ENCODE data around the gene SUCLG2.

The SUCLG2 gene

DNA sequence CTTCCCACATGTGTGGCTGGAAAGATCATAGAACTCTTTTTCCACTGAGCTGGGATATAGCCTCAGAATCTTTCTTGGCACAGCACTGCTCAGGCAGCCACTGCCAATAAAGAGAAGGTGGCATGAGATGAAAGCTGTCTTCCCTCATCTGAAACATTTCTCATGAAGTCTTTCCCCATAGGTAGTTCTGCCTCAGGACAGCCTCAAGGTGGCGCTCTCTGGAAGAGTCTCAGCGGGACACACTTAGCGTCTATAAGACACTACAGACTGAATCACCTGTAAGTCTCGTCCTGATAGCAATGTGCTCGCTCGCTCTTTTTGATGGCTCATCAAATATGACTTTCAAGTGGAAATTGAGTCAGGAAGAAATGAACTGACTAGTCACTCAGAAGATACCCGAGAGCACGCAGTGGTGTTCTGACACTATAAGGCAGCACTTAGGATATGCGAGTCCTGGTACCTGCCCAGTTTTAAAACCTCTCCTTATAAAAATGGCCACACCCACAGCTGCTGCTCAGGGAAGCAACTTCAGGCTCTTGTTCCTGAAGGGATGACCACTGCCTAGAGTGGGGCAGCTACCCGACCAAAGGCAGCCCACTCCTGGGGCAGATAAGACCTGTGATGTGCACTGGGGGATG is 269.5 kb downstream of the SUCLG2 start:
- Histone ChIP-seq H3K36me3 (ENCODE audit: control insufficient read depth, insufficient read depth, low read length) (no peaks in the 10 kb centered on the region), H3K4me3 (replicated peaks; ENCODE audit: low read depth, low read length) (no peak overlapping the region), H3K27me3 (replicated peaks; ENCODE audit: control insufficient read depth, insufficient read depth, low read length) (no peaks in the 10 kb centered on the region)
- DNase-seq (ENCODE audit: extremely low read depth, insufficient read length), result no peak
- TF ChIP-seq, protein P1, sequence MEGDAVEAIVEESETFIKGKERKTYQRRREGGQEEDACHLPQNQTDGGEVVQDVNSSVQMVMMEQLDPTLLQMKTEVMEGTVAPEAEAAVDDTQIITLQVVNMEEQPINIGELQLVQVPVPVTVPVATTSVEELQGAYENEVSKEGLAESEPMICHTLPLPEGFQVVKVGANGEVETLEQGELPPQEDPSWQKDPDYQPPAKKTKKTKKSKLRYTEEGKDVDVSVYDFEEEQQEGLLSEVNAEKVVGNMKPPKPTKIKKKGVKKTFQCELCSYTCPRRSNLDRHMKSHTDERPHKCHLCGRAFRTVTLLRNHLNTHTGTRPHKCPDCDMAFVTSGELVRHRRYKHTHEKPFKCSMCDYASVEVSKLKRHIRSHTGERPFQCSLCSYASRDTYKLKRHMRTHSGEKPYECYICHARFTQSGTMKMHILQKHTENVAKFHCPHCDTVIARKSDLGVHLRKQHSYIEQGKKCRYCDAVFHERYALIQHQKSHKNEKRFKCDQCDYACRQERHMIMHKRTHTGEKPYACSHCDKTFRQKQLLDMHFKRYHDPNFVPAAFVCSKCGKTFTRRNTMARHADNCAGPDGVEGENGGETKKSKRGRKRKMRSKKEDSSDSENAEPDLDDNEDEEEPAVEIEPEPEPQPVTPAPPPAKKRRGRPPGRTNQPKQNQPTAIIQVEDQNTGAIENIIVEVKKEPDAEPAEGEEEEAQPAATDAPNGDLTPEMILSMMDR (IDR thresholded peaks at IDR 0.05; ENCODE audit: insufficient read depth, low read length, poor library complexity, severe bottlenecking), result peak; percentile 49

DNA sequence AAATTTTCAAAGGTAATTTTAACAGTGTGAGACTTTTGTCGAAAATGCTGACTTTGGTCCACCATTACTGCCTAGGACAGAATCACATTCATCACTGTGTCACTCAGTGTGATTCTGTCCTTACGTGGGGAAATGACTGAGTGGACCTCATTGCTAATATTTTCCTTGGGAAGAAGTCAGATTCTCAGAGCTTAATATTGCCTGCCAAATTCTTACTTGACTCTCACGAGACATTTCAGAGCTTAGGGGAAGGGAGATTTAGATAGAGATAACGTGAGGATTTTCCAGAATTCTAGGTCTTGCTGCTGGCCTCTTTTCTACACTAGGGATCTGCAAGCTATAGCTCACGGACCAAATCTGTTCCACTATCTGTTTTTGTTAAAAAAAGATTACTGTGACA is 270.4 kb downstream of the SUCLG2 start:
- TF ChIP-seq, protein P1 (IDR thresholded peaks at IDR 0.05; ENCODE audit: insufficient read depth, low read length, poor library complexity, severe bottlenecking), result no peak
- H3K36me3 ChIP-seq (ENCODE audit: control insufficient read depth, insufficient read depth, low read length), result no peaks in the 10 kb centered on the region; the same call in 1 of the 2 replicates
- no peak for DNase-seq (ENCODE audit: extremely low read depth, insufficient read length)

DNA sequence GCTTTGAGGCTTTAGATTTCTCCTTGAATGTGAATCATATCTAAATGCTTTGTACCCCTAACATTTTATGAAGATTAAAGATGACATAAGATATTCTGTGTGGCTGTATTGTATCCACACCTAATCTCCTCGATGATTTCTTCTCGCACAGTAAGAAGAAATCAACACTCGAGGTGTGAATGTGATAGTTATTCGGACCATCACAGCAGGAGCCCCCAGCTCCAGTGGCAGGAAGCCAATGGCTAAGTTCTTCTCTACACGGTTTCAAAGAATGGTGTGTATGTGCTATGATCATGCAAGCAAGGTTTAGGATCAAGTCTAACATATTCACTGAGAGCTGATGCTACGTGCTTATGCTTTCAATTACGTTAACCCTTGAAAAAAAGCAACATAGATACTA is 271.0 kb downstream of the SUCLG2 start:
- H3K27me3 ChIP-seq (replicated peaks; ENCODE audit: control insufficient read depth, insufficient read depth, low read length), result no peaks in the 10 kb centered on the region
- DNase-seq (ENCODE audit: extremely low read depth, insufficient read length), result no peak
- H3K4me3 ChIP-seq (replicated peaks; ENCODE audit: low read depth, low read length), result no peak overlapping the region
- no peaks in the 10 kb centered on the region; the same call in 1 of the 2 replicates for H3K36me3 ChIP-seq (ENCODE audit: control insufficient read depth, insufficient read depth, low read length)
- TF ChIP-seq, protein P1 (IDR thresholded peaks at IDR 0.05; ENCODE audit: insufficient read depth, low read length, poor library complexity, severe bottlenecking), result no peak

More for the DNA sequence above, 270.4 kb downstream of the SUCLG2 start:
- H3K27me3 ChIP-seq (replicated peaks; ENCODE audit: control insufficient read depth, insufficient read depth, low read length), result no peaks in the 10 kb centered on the region
- H3K4me3 ChIP-seq (replicated peaks; ENCODE audit: low read depth, low read length), result no peak overlapping the region

DNA sequence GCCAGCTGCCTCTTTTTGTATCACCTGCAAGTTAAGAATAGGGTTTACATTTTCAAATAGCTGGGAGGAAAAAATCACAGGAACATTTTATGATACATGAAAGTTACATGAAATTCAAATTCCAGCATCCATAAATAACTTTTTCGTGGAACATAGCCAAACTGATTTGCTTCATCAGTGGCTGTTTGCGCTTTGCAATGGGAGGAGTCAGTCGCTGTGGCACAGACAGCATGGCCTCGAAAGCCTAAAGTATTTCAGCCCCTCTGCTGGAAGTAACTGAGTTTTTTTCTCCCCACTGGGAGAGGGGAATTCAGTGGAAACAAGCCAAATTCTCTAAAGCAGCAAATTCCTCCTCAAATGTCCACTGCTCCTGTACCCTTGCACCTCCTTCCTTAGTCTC is 271.9 kb downstream of the SUCLG2 start:
- H3K36me3 ChIP-seq (ENCODE audit: control insufficient read depth, insufficient read depth, low read length), result no peaks in the 10 kb centered on the region; the same call in 1 of the 2 replicates
- no peaks in the 10 kb centered on the region for H3K27me3 ChIP-seq (replicated peaks; ENCODE audit: control insufficient read depth, insufficient read depth, low read length)
- no peak overlapping the region for H3K4me3 ChIP-seq (replicated peaks; ENCODE audit: low read depth, low read length)
- DNase-seq (ENCODE audit: extremely low read depth, insufficient read length), result no peak
- TF ChIP-seq, protein P1 (IDR thresholded peaks at IDR 0.05; ENCODE audit: insufficient read depth, low read length, poor library complexity, severe bottlenecking), result no peak

DNA sequence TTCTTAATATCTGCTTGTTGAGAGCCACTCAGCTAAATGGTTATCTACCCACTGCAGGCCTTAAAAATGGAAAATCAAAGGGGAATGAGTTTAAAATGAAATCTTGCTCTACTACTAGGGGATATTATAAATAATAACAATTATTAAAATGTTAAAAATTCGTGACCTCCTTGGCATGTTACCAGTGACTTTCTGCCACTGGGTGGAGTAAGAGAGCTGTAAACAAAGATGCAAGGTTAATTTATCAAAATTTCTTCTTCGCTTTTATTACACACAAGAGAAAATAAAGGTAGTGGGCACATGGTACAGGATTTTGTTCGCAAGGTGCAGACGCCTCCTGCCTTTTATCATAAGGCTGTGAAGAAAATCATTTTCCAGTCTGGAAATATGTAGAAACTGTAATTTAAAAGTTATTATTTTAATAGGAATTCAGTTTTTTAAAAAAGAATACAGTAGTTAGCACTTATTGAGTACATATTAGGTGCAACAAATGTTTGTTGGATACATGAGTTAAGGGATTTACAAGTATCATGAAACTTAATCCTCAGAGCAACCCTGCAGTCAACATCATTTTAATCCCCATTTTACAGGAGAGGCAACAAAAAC is 272.6 kb downstream of the SUCLG2 start:
- H3K36me3 ChIP-seq (ENCODE audit: control insufficient read depth, insufficient read depth, low read length), result no peaks in the 10 kb centered on the region; the same call in 1 of the 2 replicates
- no peaks in the 10 kb centered on the region for H3K27me3 ChIP-seq (replicated peaks; ENCODE audit: control insufficient read depth, insufficient read depth, low read length)
- no peak overlapping the region for H3K4me3 ChIP-seq (replicated peaks; ENCODE audit: low read depth, low read length)
- DNase-seq (ENCODE audit: extremely low read depth, insufficient read length), result no peak
- TF ChIP-seq, protein P1 (IDR thresholded peaks at IDR 0.05; ENCODE audit: insufficient read depth, low read length, poor library complexity, severe bottlenecking), result peak; percentile 71

Data from GM06990 (cell line).